ENCODE data around the gene PPWD1. TPM values are rescaled to one million over a fixed set of nuclear protein-coding genes. Genes with fewer than 3 reads are reported as not detected.
A peak's percentile ranks its signal among the peaks of the same experiment; 100 is the strongest.
"Not testable (repeated sequence)": the region's sequence is repeated elsewhere in the genome, so short reads cannot be mapped to it uniquely, and the experiment has no call there.

The PPWD1 gene
- total and polyA plus RNA-seq, 3 donors from 2014 or later, result 32.9 to 74.3 (median 60.3) TPM

- no peaks in the 10 kb centered on the region for H3K36me3 ChIP-seq (ENCODE audit: low read depth, missing control alignments)
Measured at GRCh38 chr5:65612298-65612907, 49.3 kb downstream of the PPWD1 start.

GRCh38 chr5:65620021-65620420 lies 56.9 kb downstream of the PPWD1 start:
- intact Hi-C loops (cut with DNase I; ENCODE audit: low total_unique reads), result no loop called here
- H3K4me1 ChIP-seq, result peaks cover 15% of the 10 kb centered on the region
- 83 to 88% methylated on average over 4 of the region's 4 CpGs for WGBS, 2 donors
- H3K4me3 ChIP-seq, result no peak overlapping the region
- TF ChIP-seq POLR2A (IDR thresholded peaks at IDR 0.05) (no peak), CTCF (IDR thresholded peaks at IDR 0.05) (no peak)
- H3K27ac ChIP-seq, result no peak overlapping the region
- no peaks in the 10 kb centered on the region for H3K36me3 ChIP-seq (ENCODE audit: low read depth, missing control alignments)
- peaks cover 3% of the 10 kb centered on the region for H3K27me3 ChIP-seq
- H3K9me3 ChIP-seq, result no peaks in the 10 kb centered on the region
- no peak for DNase-seq

More at GRCh38 chr5:65612298-65612907, 49.3 kb downstream of the PPWD1 start:
- no peak for DNase-seq
- intact Hi-C loops (cut with DNase I; ENCODE audit: low total_unique reads), result no loop called here
- no peaks in the 10 kb centered on the region for H3K27me3 ChIP-seq
- WGBS, 2 donors, result 85 to 92% methylated on average over 4 of the region's 4 CpGs
- H3K4me1 ChIP-seq, result no peaks in the 10 kb centered on the region
- no peak overlapping the region for H3K27ac ChIP-seq
- H3K9me3 ChIP-seq, result no peaks in the 10 kb centered on the region
- TF ChIP-seq POLR2A (IDR thresholded peaks at IDR 0.05) (no peak), CTCF (IDR thresholded peaks at IDR 0.05) (no peak)
- H3K4me3 ChIP-seq, result no peak overlapping the region

- H3K36me3 ChIP-seq (ENCODE audit: low read depth, missing control alignments); DNase-seq; H3K27ac ChIP-seq; H3K27me3 ChIP-seq; intact Hi-C loops (cut with DNase I; ENCODE audit: low total_unique reads); H3K9me3 ChIP-seq; H3K4me3 ChIP-seq: not testable (repeated sequence)
- peaks cover 19% of the 10 kb centered on the region for H3K4me1 ChIP-seq
- WGBS, 2 donors, result 66 to 73% methylated on average over 4 of the region's 4 CpGs
Measured at GRCh38 chr5:65621961-65622360, 58.9 kb downstream of the PPWD1 start.

- peaks cover 19% of the 10 kb centered on the region for H3K4me1 ChIP-seq
- intact Hi-C loops (cut with DNase I; ENCODE audit: low total_unique reads), result no loop called here
- no peak for DNase-seq
- H3K27ac ChIP-seq, result peak overlapping the region; percentile 87 to 93
- H3K9me3 ChIP-seq, result no peaks in the 10 kb centered on the region
- H3K4me3 ChIP-seq, result peak overlapping the region; percentile 92 to 95
- H3K36me3 ChIP-seq (ENCODE audit: low read depth, missing control alignments), result no peaks in the 10 kb centered on the region
- 2% methylated on average over 9 of the region's 9 CpGs for WGBS, 2 donors
- no peaks in the 10 kb centered on the region for H3K27me3 ChIP-seq
- TF ChIP-seq CTCF (IDR thresholded peaks at IDR 0.05) (no peak), POLR2A (IDR thresholded peaks at IDR 0.05) (no peak)
Measured at GRCh38 chr5:65623482-65623881, 60.4 kb downstream of the PPWD1 start.

GRCh38 chr5:65624025-65624570 lies 61.0 kb downstream of the PPWD1 start, which contains the start of gene TRIM23:
TRIM23 (minus strand) TSS chr5:65624333; CDS start chr5:65624274, 59 bp downstream.
- H3K27ac ChIP-seq, result peak within 1 kb of the TSS; percentile 87 to 93
- no peak for TF ChIP-seq CTCF (IDR thresholded peaks at IDR 0.05)
- TF ChIP-seq POLR2A (IDR thresholded peaks at IDR 0.05), result no peak
- intact Hi-C loops (cut with DNase I; ENCODE audit: low total_unique reads), result no loop called here
- H3K9me3 ChIP-seq, result no peaks in the 10 kb centered on the region
- H3K27me3 ChIP-seq, result no peaks in the 10 kb centered on the region
- no peaks in the 10 kb centered on the region for H3K36me3 ChIP-seq (ENCODE audit: low read depth, missing control alignments)
- peaks cover 19% of the 10 kb centered on the region for H3K4me1 ChIP-seq
- peak; percentile 95 for DNase-seq
- peak within 1 kb of the TSS; percentile 92 to 95 for H3K4me3 ChIP-seq
- WGBS, 2 donors, result 0 to 1% methylated on average over 25 to 32 of the region's 32 CpGs

All from testis (tissue), 3 donors.